Lower lobe of right lung (tissue), 2 donors: Measurements from ENCODE around the gene NPLOC4. TPM values are rescaled to one million over a fixed set of nuclear protein-coding genes. Genes with fewer than 3 reads are reported as not detected.
A peak's percentile ranks its signal among the peaks of the same experiment; 100 is the strongest.

Experiments
- ATAC-seq, 2 donors: fragments of 200-7000 bp; cut with Tn5 transposase; one replicate each; pipeline ENCODE4 v1.9.1; 2020 to 2022; ENCODE audit warnings: mild to moderate bottlenecking in 2 of 2, moderate library complexity in 2 of 2
- DNase-seq: peaks from one replicate; pipeline ENCODE4 v3.0.0-alpha.2; 2020
- H3K27ac ChIP-seq: fragments of 200-600 bp; one replicate; pipeline ENCODE4 v1.8.0; 2022
- H3K27me3 ChIP-seq: fragments of 200-600 bp; one replicate; pipeline ENCODE4 v1.8.0; 2022; ENCODE audit warnings: low read depth
- H3K36me3 ChIP-seq: fragments of 200-600 bp; one replicate; pipeline ENCODE4 v1.8.0; 2022; ENCODE audit warnings: mild to moderate bottlenecking
- H3K4me1 ChIP-seq: fragments of 200-600 bp; one replicate; pipeline ENCODE4 v1.8.0; 2022
- H3K4me3 ChIP-seq: fragments of 200-600 bp; one replicate; pipeline ENCODE4 v1.8.0; 2022; ENCODE audit warnings: mild to moderate bottlenecking
- H3K9me3 ChIP-seq: fragments of 200-600 bp; one replicate; pipeline ENCODE4 v1.8.0; 2022
- intact Hi-C: fragments of 100-400 bp; cut with DNase I; formaldehyde crosslinking; loops from one replicate; pipeline ENCODE4 v1.11.0; 2022
- long read RNA-seq: library from polyadenylated mRNA; unstranded; transcript quantifications from one replicate; pipeline ENCODE4 v2.0.0, GENCODE V29; 2021
- total RNA-seq: library from RNA; stranded (reverse); fragmentation: NEBNext Ultra II Directional; extraction: Animal tissue kit (Norgen Biotek cat#: 25700); gene quantifications from one replicate; pipeline ENCODE4 v1.2.1, GENCODE V29; 2021
- TF ChIP-seq, protein P1 (sequence below): fragments of 200-600 bp; IDR thresholded peaks from one replicate; pipeline ENCODE4 v1.8.0; 2022; ENCODE audit warnings: antibody characterized with exemption, mild to moderate bottlenecking
- donor health status: DM: no; HTN: yes; CAD: no; lungs with severe emphysema.

The NPLOC4 gene
- total RNA-seq = 69.6 TPM
- long read RNA-seq, full-length matches to known transcripts = 25 of 117 reads
- long read RNA-seq, partial matches to known transcripts = 16 of 117 reads
- long read RNA-seq, other reads (novel, unspliced or antisense) = 76 of 117 reads

DNA sequence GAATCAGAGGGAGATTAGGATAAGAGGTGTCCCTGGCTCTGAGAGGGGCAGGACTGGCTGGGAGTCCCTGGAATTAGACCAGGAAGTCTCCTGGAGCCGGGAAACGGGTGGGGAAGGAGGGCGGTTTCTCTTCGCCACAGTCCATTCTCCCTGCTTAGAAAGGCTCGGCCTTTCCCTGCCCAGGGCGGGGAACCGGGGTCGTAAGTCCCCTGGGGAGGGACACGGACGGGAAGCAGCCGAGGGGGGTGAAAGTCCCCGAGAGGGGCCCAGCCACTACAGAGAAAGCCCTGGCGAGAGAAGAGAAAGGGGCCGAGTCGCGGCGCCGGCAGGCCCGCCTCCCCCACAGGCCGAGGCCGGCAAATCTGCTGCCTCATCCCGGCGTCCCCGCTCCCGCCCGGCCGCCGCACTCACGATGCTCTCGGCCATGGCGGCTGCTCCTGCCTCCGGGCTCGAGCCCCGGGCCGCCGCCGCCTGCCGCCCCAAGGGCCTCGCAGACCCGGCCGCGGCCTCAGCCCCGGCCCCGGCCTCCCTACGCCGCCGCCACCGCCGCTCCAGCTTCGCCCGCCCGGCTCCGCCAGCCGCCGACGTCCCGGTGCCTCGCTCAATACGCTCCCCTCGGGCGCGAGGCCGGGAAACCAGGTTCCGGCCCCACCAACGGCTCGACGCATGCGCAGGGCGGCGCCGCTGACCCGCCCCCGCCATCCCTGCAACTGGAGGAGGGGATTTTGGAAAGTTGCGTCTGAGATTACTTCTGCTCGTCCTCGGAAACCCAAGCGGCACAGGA lies at the start of gene NPLOC4, which contains the start of gene TSPAN10:
Gene NPLOC4, minus strand, starts transcription at position 608 of the 784 bp plus-strand sequence. Its CDS starts 182 bp downstream, at position 426.
Gene TSPAN10, plus strand, starts transcription at position 692 of the 784 bp plus-strand sequence. CDS start 5,217 bp downstream, outside the sequence.
- intact Hi-C loops = no loop called here
- no peaks in the 10 kb centered on the region for H3K36me3 ChIP-seq
- ATAC-seq (peak; percentile 90 to 96), DNase-seq (peak; percentile 88)
- peaks cover 32% of the 10 kb centered on the region for H3K4me1 ChIP-seq
- H3K27ac ChIP-seq = peak within 1 kb of the TSS; percentile 91
- no peaks in the 10 kb centered on the region for H3K27me3 ChIP-seq
- TF ChIP-seq, protein P1, sequence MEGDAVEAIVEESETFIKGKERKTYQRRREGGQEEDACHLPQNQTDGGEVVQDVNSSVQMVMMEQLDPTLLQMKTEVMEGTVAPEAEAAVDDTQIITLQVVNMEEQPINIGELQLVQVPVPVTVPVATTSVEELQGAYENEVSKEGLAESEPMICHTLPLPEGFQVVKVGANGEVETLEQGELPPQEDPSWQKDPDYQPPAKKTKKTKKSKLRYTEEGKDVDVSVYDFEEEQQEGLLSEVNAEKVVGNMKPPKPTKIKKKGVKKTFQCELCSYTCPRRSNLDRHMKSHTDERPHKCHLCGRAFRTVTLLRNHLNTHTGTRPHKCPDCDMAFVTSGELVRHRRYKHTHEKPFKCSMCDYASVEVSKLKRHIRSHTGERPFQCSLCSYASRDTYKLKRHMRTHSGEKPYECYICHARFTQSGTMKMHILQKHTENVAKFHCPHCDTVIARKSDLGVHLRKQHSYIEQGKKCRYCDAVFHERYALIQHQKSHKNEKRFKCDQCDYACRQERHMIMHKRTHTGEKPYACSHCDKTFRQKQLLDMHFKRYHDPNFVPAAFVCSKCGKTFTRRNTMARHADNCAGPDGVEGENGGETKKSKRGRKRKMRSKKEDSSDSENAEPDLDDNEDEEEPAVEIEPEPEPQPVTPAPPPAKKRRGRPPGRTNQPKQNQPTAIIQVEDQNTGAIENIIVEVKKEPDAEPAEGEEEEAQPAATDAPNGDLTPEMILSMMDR = no peak
- H3K9me3 ChIP-seq = no peaks in the 10 kb centered on the region
- peak within 1 kb of the TSS; percentile 74 for H3K4me3 ChIP-seq

GRCh38 chr17:81686614-81687013 lies 49.7 kb upstream of the NPLOC4 start:
- ATAC-seq = no peak
- no peak overlapping the region for H3K27ac ChIP-seq
- H3K9me3 ChIP-seq = no peaks in the 10 kb centered on the region
- H3K27me3 ChIP-seq = no peaks in the 10 kb centered on the region
- no peak overlapping the region for H3K4me3 ChIP-seq
- TF ChIP-seq, protein P1 = no peak
- DNase-seq = no peak
- intact Hi-C loops = no loop called here
- H3K36me3 ChIP-seq = peaks cover 62% of the 10 kb centered on the region
- H3K4me1 ChIP-seq = peaks cover 29% of the 10 kb centered on the region

GRCh38 chr17:81685108-81685507 lies 48.2 kb upstream of the NPLOC4 start:
- Histone ChIP-seq H3K27me3 (no peaks in the 10 kb centered on the region), H3K27ac (peak overlapping the region; percentile 93), H3K4me1 (peaks cover 29% of the 10 kb centered on the region), H3K9me3 (no peaks in the 10 kb centered on the region), H3K4me3 (peak overlapping the region; percentile 98), H3K36me3 (peaks cover 51% of the 10 kb centered on the region)
- DNase-seq (no peak), ATAC-seq (no peak)
- TF ChIP-seq, protein P1 = no peak
- intact Hi-C loops = no loop called here

GRCh38 chr17:81684442-81684911 lies 47.6 kb upstream of the NPLOC4 start:
- Histone ChIP-seq H3K4me1 (peaks cover 29% of the 10 kb centered on the region), H3K4me3 (peak overlapping the region; percentile 98), H3K27ac (peak overlapping the region; percentile 93), H3K27me3 (no peaks in the 10 kb centered on the region), H3K36me3 (peaks cover 44% of the 10 kb centered on the region), H3K9me3 (no peaks in the 10 kb centered on the region)
- TF ChIP-seq, protein P1 = no peak
- ATAC-seq = no peak
- DNase-seq = no peak
- intact Hi-C loops = no loop called here

DNA sequence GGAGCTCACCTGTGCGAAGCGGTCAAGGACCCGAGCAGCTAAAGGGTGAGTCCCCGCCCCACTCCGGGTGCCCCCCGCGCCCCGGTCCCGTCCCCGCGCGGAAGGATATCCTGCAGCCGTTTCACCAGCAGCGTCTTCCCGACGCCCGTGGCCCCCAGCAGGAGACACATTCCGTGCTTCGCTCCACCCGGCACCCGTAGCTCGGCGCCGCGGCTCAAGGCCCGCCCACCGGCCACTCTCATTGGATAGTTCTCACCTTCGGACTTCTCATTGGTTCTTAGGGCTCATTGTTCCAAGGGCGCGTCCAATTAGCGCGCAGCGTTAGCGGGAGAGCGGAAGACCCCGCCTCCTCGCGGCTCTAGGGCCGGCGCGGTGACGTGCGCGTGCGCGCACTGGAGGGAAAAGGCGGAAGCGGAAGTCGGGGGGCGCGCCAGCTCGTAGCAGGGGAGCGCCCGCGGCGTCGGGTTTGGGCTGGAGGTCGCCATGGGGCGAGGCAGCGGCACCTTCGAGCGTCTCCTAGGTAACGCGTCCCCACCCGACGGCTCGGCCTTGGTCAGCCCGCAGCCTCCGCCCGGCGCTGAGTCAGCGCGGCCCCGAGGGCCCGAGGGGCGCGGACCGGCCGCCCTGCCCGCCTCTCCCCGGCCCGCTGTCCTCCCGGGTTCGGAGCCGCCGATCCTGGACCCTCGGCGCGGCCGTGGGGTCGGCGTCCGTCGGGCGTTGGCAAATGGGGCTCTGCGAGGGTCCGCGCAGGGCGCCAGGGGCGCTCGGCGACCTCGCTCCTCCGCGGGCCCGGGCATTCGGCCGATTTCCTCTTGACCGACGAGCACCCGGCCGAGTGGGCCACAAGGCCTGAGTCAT lies 46.9 kb upstream of the NPLOC4 start, which contains the start of the genes ARL16 and HGS:
Gene ARL16, minus strand, starts transcription at position 214 of the 858 bp plus-strand sequence. Its CDS starts 44 bp downstream, at position 170.
Gene HGS, plus strand, starts transcription at position 428 of the 858 bp plus-strand sequence. Its CDS starts 56 bp downstream, at position 484.
- ATAC-seq = peak; percentile 98 to 99
- Histone ChIP-seq H3K9me3 (no peaks in the 10 kb centered on the region), H3K4me1 (peaks cover 29% of the 10 kb centered on the region), H3K36me3 (peaks cover 38% of the 10 kb centered on the region), H3K27me3 (no peaks in the 10 kb centered on the region), H3K27ac (peak within 1 kb of the TSS; percentile 93), H3K4me3 (peak within 1 kb of the TSS; percentile 98)
- TF ChIP-seq, protein P1 = no peak
- intact Hi-C loops = no loop called here
- peak; percentile 98 for DNase-seq
